ENCODE data around the gene NISCH.

DNA sequence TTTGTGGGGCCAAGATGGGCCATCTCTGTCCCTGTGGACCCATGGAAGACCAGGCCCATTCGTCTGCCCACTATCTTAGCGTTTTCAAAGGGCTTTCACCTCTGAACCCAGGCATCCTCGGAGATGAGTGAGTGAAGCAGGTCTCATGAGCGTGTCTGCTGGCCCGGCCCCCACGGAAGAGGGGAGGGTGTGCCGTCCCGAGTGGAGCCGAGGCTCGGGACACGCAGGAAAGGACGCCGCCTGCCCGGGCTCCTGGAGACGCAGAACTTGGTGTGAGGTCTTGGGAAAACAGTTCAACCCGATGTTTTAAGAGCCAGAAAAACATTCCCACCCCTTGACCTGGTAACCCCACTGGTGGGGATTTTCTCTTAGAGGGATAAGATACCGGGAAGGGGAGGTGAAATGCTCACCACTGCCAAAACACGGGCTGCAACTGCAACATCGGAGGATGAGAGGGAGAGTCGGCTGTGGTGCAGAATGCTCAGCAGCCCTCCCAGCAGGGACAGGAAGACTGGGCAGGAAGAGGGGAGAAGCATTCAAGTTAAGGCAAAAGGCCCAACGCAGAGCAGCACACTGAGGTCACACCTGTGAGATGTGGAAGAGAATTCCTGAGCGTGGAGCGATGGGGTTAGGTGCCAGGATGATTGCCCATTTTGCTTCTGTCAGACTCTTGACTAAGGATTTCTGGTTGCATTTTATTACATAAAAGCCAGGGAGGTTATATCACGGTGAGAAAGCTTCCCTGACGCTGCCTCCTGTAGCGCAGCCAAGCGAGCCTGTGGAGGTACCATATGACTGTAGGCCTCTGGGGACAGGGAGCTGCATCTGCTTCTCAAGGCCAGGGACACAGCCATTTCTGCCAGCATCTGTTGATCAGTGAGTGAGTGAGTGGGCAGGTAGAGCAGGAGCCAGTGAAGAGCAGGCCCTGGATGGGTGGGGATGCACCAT lies 25.6 kb downstream of the NISCH start:
- TF ChIP-seq CTCF (IDR thresholded peaks at IDR 0.05) (no peak), POLR2A (IDR thresholded peaks at IDR 0.05) (no peak), EP300 (IDR thresholded peaks at IDR 0.05) (no peak), POLR2AphosphoS5 (IDR thresholded peaks at IDR 0.05) (no peak)

Data from suprapubic skin (tissue), 4 donors.